K562 treated with DMSO at 1 percent for 48 hours (cell line): Measurements from ENCODE around the gene WDR88. TPM values are rescaled to one million over a fixed set of nuclear protein-coding genes. Genes with fewer than 3 reads are reported as not detected.

ENCODE experiments used
- total RNA-seq: library from RNA; unstranded; fragments of 300-600 nt; gene quantifications from 2 replicates; pipeline ENCODE4 v1.2.3, GENCODE V29; 2022; ENCODE audit warnings: low replicate concordance; ENCODE audit errors: extremely low read depth

The WDR88 gene, protein sequence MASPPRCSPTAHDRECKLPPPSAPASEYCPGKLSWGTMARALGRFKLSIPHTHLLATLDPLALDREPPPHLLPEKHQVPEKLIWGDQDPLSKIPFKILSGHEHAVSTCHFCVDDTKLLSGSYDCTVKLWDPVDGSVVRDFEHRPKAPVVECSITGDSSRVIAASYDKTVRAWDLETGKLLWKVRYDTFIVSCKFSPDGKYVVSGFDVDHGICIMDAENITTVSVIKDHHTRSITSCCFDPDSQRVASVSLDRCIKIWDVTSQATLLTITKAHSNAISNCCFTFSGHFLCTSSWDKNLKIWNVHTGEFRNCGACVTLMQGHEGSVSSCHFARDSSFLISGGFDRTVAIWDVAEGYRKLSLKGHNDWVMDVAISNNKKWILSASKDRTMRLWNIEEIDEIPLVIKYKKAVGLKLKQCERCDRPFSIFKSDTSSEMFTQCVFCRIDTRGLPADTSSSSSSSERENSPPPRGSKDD
- not detected in 2 replicates for total RNA-seq

DNA sequence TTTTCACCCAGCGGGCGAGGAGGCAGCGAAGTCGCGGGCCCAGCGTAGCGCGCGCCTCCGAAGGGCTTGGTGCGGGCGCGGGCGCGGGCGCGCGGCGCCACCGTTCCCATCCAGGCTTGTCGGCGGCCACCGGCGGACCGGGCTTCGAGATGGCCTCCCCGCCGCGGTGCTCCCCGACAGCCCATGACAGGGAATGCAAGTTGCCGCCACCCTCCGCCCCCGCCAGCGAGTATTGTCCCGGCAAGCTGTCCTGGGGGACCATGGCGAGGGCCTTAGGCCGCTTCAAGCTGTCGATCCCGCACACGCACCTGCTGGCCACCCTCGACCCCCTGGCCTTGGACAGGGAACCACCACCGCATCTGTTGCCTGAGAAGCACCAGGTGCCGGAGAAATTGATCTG lies at the start of gene WDR88:
WDR88 (plus strand) TSS at position 94 of the 400 bp plus-strand sequence; CDS start at position 150, 56 bp downstream.

GRCh38 chr19:33193865-33194362 lies 62.0 kb downstream of the WDR88 start, which contains the start of gene LRP3:
LRP3 (plus strand) TSS chr19:33194330; CDS start chr19:33194786, 456 bp downstream.

Other genes starting within 250 kb of the WDR88 start
- gene CEP89, start 160.2 kb upstream of the WDR88 start, total RNA-seq = not detected in 2 replicates
- gene FAAP24, start 159.9 kb upstream of the WDR88 start, total RNA-seq = not detected in 2 replicates
- gene RHPN2, start 67.2 kb upstream of the WDR88 start, total RNA-seq = not detected in 2 replicates
- not detected in 2 replicates for gene GPATCH1, start 50.9 kb upstream of the WDR88 start, total RNA-seq
- gene LRP3, start 62.2 kb downstream of the WDR88 start, total RNA-seq = not detected in 2 replicates
- not detected in 2 replicates for gene SLC7A10, start 93.7 kb downstream of the WDR88 start, total RNA-seq
- gene CEBPA, start 170.4 kb downstream of the WDR88 start, total RNA-seq = not detected in 2 replicates
- not detected in 2 replicates for gene CEBPG, start 241.6 kb downstream of the WDR88 start, total RNA-seq